Measurements from ENCODE around the gene MYO7A. TPM values are rescaled to one million over a fixed set of nuclear protein-coding genes. Genes with fewer than 3 reads are reported as not detected.

Gene MYO7A
- total RNA-seq, 4 donors from 2014 or later = 2.0 to 18.2 (median 6.6) TPM

DNA sequence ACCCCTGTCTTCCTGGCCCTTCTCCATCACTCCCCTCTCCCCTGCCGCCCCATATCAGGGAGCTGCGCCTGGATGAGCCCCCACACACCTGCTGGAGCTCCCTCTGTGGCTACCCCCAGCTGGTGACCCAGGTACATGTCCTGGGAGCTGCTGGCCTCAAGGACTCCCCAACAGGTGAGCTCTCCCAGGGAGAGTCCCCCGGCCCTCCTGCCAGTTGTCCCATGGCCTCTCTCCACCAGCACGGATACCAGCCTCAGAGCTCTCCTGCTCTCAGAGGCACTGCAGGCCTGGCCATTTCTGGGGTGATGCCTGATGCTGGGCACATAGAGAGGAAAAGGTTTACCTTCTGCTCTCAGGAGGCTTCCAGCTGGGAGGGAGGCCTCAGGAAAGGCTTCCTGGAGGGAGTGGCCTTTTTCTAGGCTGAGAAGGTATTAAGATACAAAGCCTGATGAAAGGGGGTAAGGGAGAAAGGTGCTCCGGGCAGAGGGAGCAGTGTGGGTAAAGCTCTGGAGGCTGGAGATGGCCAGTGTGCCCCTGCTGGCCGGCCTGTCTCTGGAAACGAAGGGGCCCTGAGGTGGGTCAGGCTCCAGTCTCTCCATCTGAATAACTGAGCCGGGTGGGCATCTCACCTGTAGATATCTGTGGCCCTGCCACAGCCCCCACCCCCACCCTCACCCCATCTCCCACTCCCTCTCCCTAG, 6.0 kb upstream of the MYO7A start:
- Histone ChIP-seq H3K27me3 (no peaks in the 10 kb centered on the region), H3K36me3 (no peaks in the 10 kb centered on the region), H3K4me3 (no peak overlapping the region), H3K4me1 (no peaks in the 10 kb centered on the region), H3K9me3 (no peaks in the 10 kb centered on the region), H3K27ac (no peak overlapping the region)
- TF ChIP-seq, protein P1, sequence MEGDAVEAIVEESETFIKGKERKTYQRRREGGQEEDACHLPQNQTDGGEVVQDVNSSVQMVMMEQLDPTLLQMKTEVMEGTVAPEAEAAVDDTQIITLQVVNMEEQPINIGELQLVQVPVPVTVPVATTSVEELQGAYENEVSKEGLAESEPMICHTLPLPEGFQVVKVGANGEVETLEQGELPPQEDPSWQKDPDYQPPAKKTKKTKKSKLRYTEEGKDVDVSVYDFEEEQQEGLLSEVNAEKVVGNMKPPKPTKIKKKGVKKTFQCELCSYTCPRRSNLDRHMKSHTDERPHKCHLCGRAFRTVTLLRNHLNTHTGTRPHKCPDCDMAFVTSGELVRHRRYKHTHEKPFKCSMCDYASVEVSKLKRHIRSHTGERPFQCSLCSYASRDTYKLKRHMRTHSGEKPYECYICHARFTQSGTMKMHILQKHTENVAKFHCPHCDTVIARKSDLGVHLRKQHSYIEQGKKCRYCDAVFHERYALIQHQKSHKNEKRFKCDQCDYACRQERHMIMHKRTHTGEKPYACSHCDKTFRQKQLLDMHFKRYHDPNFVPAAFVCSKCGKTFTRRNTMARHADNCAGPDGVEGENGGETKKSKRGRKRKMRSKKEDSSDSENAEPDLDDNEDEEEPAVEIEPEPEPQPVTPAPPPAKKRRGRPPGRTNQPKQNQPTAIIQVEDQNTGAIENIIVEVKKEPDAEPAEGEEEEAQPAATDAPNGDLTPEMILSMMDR (IDR thresholded peaks at IDR 0.05) = no peak
- no peak for TF ChIP-seq POLR2A (IDR thresholded peaks at IDR 0.05)
- no peak for DNase-seq
- intact Hi-C loops (cut with DNase I; ENCODE audit: low total_unique reads) = loop anchor here (10.0 kb wide), 1 partner anchor 63 kb away; no protein-coding TSS in a partner anchor

- Histone ChIP-seq H3K36me3 (no peaks in the 10 kb centered on the region), H3K27me3 (no peaks in the 10 kb centered on the region), H3K4me3 (no peak overlapping the region), H3K4me1 (peaks cover 0 to 3% of the 10 kb centered on the region in 2 donors), H3K27ac (no peak overlapping the region), H3K9me3 (no peaks in the 10 kb centered on the region)
- TF ChIP-seq, protein P1 (IDR thresholded peaks at IDR 0.05) = no peak
- TF ChIP-seq POLR2A (IDR thresholded peaks at IDR 0.05) = no peak
- DNase-seq = no peak
- intact Hi-C loops (cut with DNase I; ENCODE audit: low total_unique reads) = loop anchor here (10.0 kb wide), 1 partner anchor 62 kb away; no protein-coding TSS in a partner anchor
Measured at GRCh38 chr11:77122576-77123212, 5.4 kb upstream of the MYO7A start.

- intact Hi-C loops (cut with DNase I; ENCODE audit: low total_unique reads) = loop anchor here (10.0 kb wide), 1 partner anchor 61 kb away; no protein-coding TSS in a partner anchor
Measured at GRCh38 chr11:77123591-77123990, 4.5 kb upstream of the MYO7A start.

DNA sequence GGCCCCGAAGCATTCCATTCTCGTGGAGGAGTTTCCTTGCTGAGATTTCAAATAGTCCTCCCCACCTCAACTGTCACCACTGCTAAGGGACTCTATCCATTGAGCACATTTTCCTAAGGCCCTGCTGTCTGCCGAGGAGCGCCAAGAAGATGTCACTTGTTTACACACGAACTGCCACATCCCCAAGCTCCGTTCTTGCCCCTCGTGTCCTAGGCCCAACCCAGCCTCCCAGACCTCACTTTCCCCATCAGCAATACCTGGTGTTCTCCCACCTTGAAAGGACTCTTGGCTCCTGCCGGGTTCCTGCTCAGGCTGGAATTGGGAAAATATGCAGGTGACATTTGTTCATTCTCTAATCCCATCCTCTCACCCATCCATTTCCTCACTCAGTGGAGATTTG, 4.0 kb upstream of the MYO7A start:
- Histone ChIP-seq H3K27ac (no peak overlapping the region), H3K4me3 (no peak overlapping the region), H3K27me3 (no peaks in the 10 kb centered on the region), H3K4me1 (peaks cover 0 to 5% of the 10 kb centered on the region in 2 donors), H3K9me3 (no peaks in the 10 kb centered on the region), H3K36me3 (no peaks in the 10 kb centered on the region)
- no peak for DNase-seq
- TF ChIP-seq, protein P1 (IDR thresholded peaks at IDR 0.05) = no peak
- TF ChIP-seq POLR2A (IDR thresholded peaks at IDR 0.05) = no peak
- intact Hi-C loops (cut with DNase I; ENCODE audit: low total_unique reads) = loop anchor here (10.0 kb wide), 1 partner anchor 61 kb away; no protein-coding TSS in a partner anchor

More at GRCh38 chr11:77123591-77123990, 4.5 kb upstream of the MYO7A start:
- no peaks in the 10 kb centered on the region for H3K36me3 ChIP-seq
- peaks cover 0 to 5% of the 10 kb centered on the region in 2 donors for H3K4me1 ChIP-seq
- no peak overlapping the region for H3K4me3 ChIP-seq
- no peaks in the 10 kb centered on the region for H3K9me3 ChIP-seq
- no peak for DNase-seq
- no peak for TF ChIP-seq POLR2A (IDR thresholded peaks at IDR 0.05)
- TF ChIP-seq, protein P1 (IDR thresholded peaks at IDR 0.05) = no peak
- H3K27me3 ChIP-seq = no peaks in the 10 kb centered on the region
- H3K27ac ChIP-seq = no peak overlapping the region

GRCh38 chr11:77124488-77124887, 3.6 kb upstream of the MYO7A start:
- TF ChIP-seq, protein P1 (IDR thresholded peaks at IDR 0.05) = no peak
- TF ChIP-seq POLR2A (IDR thresholded peaks at IDR 0.05) = no peak

More at GRCh38 chr11:77124488-77124887, 3.6 kb upstream of the MYO7A start:
- no peaks in the 10 kb centered on the region for H3K27me3 ChIP-seq
- intact Hi-C loops (cut with DNase I; ENCODE audit: low total_unique reads) = loop anchor here (10.0 kb wide), 1 partner anchor 60 kb away; no protein-coding TSS in a partner anchor
- H3K9me3 ChIP-seq = no peaks in the 10 kb centered on the region
- no peak overlapping the region for H3K4me3 ChIP-seq
- no peaks in the 10 kb centered on the region for H3K36me3 ChIP-seq
- peaks cover 0 to 5% of the 10 kb centered on the region in 2 donors for H3K4me1 ChIP-seq
- DNase-seq = no peak
- H3K27ac ChIP-seq = no peak overlapping the region
